HL-60/S4 treated with phorbol 12-myristate 13-acetate at 8.2 ng/mL for 4 days and 3 days (cell line): ENCODE data around the gene ZNF398.

ENCODE experiments used
- in situ Hi-C: fragments of 300-500 bp; cut with MboI; formaldehyde crosslinking; loops from 2 replicates; pipeline ENCODE4 v1.15.0; 2022; ENCODE audit warnings: low sequenced_read_pairs

ZNF398 gene

DNA sequence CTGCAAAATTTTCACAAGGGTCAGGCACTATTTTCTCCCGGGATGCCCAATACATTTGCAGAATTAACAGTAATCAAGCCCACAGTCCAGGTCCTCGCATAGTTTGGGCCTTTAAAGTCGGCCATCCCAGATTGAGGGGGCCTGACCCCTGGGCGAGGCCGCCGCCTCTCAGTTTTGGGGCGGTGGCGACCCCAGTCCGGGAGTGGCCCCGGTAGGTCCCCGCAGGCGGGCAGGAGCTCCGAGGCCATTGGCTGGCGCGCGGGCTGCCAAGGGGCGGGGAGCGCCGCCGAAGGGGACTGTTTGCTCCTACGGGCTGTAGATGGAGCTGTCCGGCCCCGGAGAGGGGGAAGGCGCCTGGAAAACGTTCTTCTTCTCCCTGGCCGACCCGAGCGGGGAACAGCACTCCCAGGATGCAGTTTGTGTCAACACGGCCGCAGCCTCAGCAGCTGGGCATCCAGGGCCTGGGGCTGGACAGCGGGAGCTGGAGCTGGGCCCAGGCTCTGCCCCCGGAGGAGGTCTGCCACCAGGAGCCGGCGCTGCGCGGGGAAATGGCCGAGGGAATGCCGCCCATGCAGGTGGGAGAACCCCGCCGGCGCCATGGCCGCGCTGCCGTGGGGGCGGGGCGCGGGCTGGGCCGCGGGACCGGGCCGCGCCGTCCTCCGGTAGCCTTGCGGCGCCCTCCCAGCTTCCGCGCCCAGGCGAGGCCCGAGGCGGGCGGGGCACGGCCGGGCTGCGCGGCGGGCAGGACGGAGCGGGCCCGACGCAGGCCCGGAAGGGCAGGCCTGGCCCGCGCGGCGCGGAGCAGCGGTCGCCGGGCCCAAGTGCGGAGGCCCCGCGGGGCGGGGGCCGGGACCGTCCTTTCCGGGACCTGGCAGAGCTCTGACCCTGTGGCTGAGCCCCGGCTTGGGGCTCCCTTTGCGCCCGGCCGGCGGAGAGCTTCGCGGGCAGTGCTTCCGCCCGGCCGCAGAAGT is 48.2 kb downstream of the ZNF398 start, which contains the start of gene ZNF282:
Gene ZNF282, plus strand, starts transcription at position 367 of the 971 bp plus-strand sequence. Its CDS starts 44 bp downstream, at position 411.
- in situ Hi-C loops: no loop called here

DNA sequence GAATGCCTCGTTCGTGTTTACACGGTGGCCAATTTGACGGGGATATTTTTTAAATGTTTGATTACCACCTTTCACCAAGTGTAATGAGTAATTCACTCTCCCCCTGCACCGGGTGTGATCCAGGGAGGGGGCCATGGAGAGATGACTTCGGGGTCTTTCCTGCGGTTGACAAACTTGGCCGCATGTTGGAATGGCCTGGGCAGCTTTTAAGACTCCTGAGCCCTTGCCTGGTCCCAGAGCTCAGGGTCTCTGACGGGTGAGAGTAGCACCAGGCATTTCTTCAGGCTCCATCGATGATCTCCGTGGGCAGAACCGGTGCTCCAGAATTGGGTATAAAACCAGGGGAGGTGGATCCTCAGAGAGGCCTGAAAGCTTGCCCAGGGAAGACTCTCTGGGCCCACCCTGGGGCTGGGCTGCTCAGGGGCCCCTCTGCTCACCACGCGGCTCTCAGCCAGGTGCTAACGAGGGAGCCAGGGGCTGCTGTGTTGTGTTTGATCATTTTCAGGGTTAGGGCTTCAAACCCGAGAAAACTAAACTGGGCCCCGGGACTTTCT is 49.0 kb downstream of the ZNF398 start:
- in situ Hi-C loops: no loop called here

GRCh38 chr7:149196705-149197171 is 49.5 kb downstream of the ZNF398 start:
- in situ Hi-C loops: no loop called here

- in situ Hi-C loops: no loop called here
These were observed 50.4 kb downstream of the ZNF398 start for GRCh38 chr7:149197675-149198074.

GRCh38 chr7:149198161-149198816 is 51.0 kb downstream of the ZNF398 start:
- in situ Hi-C loops: no loop called here

DNA sequence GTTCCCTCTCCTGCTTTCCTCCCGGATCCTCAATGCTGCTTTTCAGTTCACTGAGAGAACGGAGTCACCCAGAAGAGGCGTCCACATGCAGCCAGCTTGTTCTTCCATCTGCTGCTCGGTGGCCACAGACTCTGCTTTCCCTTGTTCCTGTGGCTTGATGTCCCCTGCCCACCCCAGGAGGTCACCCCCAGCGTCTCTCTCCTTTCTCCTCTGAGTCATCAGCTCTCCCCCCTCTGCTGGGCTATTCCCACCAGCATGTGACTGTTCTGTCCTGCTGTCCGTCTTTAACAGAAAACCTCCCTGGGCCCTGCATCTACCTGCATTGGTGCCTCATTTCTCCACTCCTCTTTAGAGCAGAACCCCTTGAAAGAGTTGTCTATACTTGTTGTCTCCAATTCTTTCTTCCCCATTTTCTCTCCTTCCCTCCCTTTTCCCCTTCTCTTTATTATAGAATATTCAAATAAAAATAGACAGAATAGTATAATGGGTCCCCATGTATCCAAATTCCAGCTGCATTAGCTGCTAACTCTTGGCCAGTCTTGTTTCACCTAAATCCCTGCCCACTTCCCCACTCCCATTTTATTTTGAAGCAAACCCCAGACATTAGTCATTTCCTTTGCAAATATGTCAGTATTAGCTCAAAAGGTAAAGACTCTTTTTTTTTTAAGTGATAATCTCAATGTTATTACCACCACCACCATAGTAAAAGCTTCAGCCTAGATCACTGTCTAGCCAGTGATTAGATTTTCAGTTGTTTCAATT is 52.2 kb downstream of the ZNF398 start:
- in situ Hi-C loops: no loop called here

- in situ Hi-C loops: no loop called here
These were observed 55.6 kb downstream of the ZNF398 start for GRCh38 chr7:149202831-149203231.

DNA sequence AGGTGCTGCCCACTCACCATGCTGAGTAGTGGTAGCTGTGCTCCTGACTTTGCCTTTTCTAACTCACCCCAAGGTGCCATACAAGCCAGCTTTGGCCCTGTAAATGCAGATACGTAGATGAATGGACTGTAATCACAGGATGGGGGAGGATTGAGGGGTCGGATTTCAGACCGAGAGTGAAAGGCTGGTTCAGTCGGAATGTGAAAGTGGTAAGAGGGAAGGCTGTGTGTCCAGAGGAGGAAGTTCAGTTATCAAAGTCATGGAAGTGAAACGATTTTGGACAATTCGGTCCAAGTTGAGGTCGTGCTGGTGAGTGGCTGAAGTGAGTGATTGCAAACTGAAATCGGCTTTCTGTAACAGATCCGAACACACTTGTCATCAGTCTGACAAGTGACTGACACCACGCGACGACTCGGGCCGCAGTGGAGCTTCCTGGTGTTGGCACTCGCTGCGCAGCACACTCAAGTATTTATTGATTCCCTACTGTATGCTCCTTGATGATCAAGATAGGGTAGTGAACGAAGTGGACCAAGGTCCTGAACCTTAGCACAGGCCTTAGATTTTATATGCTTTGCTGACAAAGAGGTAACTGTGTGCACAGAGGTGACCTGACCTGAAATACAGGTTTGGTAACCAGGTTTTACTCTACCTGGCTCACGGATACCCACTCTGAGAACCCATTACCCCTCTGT is 58.6 kb downstream of the ZNF398 start:
- in situ Hi-C loops: no loop called here

- in situ Hi-C loops: no loop called here
These were observed 60.2 kb downstream of the ZNF398 start for GRCh38 chr7:149207324-149208035.

GRCh38 chr7:149209518-149210269 is 62.4 kb downstream of the ZNF398 start:
- in situ Hi-C loops: no loop called here

DNA sequence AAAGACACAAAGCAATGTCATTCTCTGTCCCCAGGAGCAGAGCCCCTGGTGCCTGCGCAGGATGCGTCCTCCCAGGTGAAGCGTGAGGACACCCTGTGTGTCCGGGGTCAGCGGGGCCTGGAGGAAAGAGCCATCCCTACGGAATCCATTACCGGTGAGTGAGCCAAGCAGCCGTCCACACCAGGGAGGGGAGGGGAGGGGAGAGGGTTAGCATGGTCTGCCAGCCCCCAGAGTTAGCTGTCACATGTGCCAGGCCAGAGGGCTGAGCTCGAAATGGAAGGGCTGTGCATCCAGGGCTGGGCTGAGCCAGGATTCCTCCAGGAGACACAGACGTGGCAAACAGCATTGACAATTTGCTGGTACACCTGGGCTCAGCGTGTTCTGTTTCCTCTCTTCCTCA is 63.3 kb downstream of the ZNF398 start:
- in situ Hi-C loops: no loop called here

DNA sequence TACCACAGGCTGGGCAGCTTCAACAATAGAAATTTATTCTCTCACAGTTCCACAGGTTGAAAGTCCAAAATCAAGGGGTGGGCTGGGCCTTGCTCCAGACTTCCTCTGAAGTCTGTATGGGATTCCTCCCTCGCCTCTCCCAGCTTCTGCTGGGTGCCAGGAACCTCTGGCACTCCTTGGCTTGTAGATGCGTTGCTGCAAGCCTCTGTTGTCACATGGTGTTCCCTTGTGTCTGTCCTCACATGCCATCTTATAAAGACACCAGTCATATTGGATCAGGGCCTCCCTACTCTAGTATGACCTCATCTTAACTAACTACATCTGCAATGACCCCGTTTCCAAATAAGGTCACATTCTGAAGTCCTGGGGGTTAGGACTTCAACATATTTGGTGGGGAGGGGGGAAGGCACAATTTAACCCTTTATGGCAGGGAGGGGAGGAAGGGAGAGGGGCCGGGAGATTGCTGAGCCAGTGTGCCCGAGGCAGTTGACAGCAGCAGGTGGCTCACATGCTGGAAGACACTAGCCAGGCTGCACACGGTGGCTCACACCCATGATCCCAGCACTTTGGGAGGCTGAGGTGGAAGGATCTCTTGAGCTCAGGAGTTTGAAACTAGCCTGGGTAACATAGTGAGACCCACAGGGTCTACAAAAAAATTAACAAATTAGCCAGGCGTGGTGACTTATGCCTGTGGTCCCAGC is 66.9 kb downstream of the ZNF398 start:
- in situ Hi-C loops: no loop called here

DNA sequence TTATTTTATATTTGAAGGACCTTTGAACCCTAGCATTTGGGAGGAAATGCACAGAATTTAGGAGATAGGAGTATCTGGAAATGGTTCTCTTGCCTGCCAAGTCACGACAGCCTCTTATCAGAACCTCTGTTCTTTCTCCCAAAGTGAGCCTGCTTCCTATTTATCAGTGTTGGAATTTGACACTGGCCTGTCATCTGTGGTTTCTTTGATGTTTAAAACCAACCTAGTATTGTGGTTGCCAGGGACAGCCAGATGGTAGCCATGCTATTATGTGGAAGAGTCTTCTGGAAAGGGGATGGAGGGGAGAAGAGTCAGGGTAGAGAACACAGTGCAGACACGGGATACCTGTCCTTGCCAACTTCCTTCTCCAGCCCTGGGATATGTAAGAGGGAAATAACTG is 69.1 kb downstream of the ZNF398 start:
- in situ Hi-C loops: no loop called here

GRCh38 chr7:149217570-149217969 is 70.3 kb downstream of the ZNF398 start:
- in situ Hi-C loops: no loop called here

DNA sequence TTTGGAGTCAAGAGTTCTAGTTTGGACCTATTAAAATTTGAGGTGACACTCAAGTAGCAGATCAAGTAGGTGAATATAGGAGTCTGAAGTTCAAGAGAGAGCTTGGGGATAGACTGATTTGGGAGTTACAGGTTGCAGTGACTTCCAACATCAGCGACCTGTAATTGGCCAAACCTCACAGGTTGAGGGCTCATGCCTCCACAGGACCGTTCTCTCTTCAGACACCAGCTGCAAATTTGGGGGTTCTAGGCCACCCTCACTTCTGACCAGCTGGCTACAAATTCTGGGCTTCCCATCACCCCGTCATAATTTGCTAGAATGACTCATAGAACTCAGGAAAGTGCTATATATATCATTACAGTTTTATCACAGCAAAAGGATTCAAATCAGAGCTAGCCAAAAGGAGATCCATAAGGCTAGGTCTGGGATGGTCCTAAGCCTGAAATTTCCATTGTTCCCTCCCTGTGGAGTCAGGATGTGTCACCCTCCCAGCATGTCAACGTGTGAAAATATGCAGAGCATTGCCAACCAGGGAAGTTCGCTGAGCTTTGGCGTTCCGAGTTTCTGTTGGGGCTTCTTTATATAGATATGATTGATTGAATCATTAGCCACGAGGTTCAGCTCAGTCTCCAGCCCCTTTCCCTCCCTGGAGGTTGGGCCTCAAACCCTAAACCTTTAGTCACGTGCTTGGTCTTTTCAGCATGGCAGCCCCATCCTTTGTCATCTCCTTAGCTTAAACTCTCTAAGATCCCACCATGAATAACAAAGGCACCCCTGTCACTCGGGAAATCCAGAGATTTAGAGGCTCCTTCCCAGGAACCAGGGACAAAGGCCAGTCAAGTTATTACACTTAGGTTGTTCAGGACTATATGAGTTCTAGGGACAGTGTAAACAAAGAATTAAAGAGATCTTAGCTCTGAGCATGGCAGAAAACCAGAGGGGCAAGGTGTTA is 71.5 kb downstream of the ZNF398 start:
- in situ Hi-C loops: no loop called here

GRCh38 chr7:149220534-149220933 is 73.3 kb downstream of the ZNF398 start:
- in situ Hi-C loops: no loop called here

DNA sequence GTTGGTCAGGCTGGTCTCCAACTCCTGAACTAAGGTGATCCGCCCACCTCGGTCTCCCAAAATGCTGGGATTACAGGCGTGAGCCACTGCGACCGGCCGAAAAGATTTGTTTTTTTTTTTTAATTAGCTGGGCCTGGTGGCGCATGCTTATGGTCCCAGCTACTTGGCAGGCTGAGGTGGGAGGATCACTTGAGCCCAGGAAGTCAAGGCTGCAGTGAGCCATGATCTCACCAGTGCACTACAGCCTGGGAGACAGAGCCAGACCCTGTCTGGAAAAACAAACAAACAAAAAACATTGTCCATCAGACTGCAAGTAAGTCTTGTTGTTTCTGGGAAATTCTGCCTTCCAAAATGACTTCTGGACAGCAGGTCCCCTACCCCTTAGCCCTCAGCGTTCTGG is 75.9 kb downstream of the ZNF398 start:
- in situ Hi-C loops: no loop called here
